Lung (tissue), 12 donors: ENCODE results near the gene EXOC2. TPM values are rescaled to one million over a fixed set of nuclear protein-coding genes. Genes with fewer than 3 reads are reported as not detected.

ENCODE experiments used
- ATAC-seq: fragments of 200-7000 bp; cut with Tn5 transposase; one replicate; pipeline ENCODE4 v1.9.1; 2020; ENCODE audit warnings: moderate number of reproducible peaks; ENCODE audit not compliant: insufficient read depth, low FRiP score
- DNase-seq, 3 donors: peaks; one replicate each; pipeline ENCODE4 v3.0.0-alpha.2; 2013 to 2017
- H3K27ac ChIP-seq, 2 donors: one replicate each; pipeline ENCODE4 v1.5.1; 2013; ENCODE audit warnings: mild to moderate bottlenecking in 2 of 2, moderate library complexity in 2 of 2, control low read depth in 1 of 2, inconsistent platforms in 1 of 2, low read depth in 1 of 2, low read length in 1 of 2
- H3K27me3 ChIP-seq, 3 donors: one replicate each; pipeline ENCODE4 v1.5.1; 2013; ENCODE audit warnings: low read length in 2 of 3; ENCODE audit not compliant: control insufficient read depth in 3 of 3, insufficient read depth in 3 of 3
- H3K36me3 ChIP-seq, 4 donors: one replicate each; pipeline ENCODE4 v1.5.1; 2013; ENCODE audit warnings: low read length in 4 of 4, mild to moderate bottlenecking in 1 of 4, moderate library complexity in 1 of 4; ENCODE audit not compliant: control insufficient read depth in 4 of 4, insufficient read depth in 4 of 4
- H3K4me1 ChIP-seq, 5 donors: one replicate each; pipeline ENCODE4 v1.5.1; 2013; ENCODE audit warnings: low read length in 5 of 5, mild to moderate bottlenecking in 2 of 5, moderate library complexity in 1 of 5; ENCODE audit not compliant: control insufficient read depth in 5 of 5, insufficient read depth in 5 of 5
- H3K4me3 ChIP-seq: one replicate; pipeline ENCODE4 v1.5.1; 2013; ENCODE audit warnings: mild to moderate bottlenecking, control low read depth, moderate library complexity
- H3K9ac ChIP-seq, 2 donors: one replicate each; pipeline ENCODE4 v1.5.1; 2013; ENCODE audit warnings: low read length in 2 of 2, control low read depth in 1 of 2; ENCODE audit not compliant: insufficient read depth in 1 of 2
- H3K9me3 ChIP-seq, 4 donors: one replicate each; pipeline ENCODE4 v1.5.1; 2013; ENCODE audit warnings: low read length in 3 of 4, mild to moderate bottlenecking in 1 of 4, moderate library complexity in 1 of 4; ENCODE audit not compliant: control insufficient read depth in 4 of 4, insufficient read depth in 3 of 4
- WGBS, 2 donors: extraction: QIAGEN DNeasy Blood & Tissue Kit; methylation state at CpG; one replicate each; pipeline ENCODE4 v1.1.7; 2013; 5-methylcytosine and 5-hydroxymethylcytosine counted together
- polyA plus RNA-seq, 2 donors: library from polyadenylated mRNA; stranded (reverse); fragments of 200-250 nt; gene quantifications; one replicate each; pipeline ENCODE4 v1.2.1, GENCODE V29; 2013
- total RNA-seq, 2 donors: library from RNA; depleted of rRNA in 1 of 2; stranded (reverse); fragments of >200 nt in 1 of 2; gene quantifications; one replicate each; pipeline ENCODE4 v1.2.1, GENCODE V29; 2014 to 2021
- TF ChIP-seq, protein P1 (sequence below): IDR thresholded peaks from 2 replicates; pipeline ENCODE4 v1.5.1; 2012; ENCODE audit warnings: mild to moderate bottlenecking; ENCODE audit errors: control extremely low read depth, extremely low read depth
- donor health status: control.
- donor health status: control.
- donor health status: Bipolar disorder and iron deficiency.
- donor health status: healthy.
- donor health status: DM: yes; HTN: yes; CAD: no.

Gene EXOC2
- total and polyA plus RNA-seq, 4 donors: 6.3 to 33.0 (median 12.8) TPM

DNA sequence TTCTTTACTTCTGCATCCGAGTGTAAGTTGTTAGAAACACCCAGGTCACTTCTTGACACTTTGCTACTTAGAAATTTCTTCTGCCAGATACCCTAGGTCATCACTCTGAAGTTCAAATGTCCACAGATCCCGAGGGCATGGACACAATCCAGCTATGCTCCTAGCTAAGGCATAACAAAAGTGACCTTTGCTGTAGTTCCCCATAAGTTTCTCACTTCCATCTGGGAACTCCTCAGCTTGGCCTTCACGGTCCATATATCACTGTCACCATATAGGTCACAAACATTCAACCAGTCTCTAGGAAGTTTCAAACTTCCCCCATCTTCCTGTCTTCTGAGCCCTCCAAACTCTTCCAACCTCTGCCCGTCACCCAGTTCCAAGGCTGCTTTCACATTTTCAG lies 236.1 kb downstream of the EXOC2 start:
- DNase-seq (no peak), ATAC-seq (no peak)
- 75 to 88% methylated on average over 4 of the region's 4 CpGs for WGBS, 2 donors
- no peak overlapping the region for H3K27ac ChIP-seq
- TF ChIP-seq, protein P1, sequence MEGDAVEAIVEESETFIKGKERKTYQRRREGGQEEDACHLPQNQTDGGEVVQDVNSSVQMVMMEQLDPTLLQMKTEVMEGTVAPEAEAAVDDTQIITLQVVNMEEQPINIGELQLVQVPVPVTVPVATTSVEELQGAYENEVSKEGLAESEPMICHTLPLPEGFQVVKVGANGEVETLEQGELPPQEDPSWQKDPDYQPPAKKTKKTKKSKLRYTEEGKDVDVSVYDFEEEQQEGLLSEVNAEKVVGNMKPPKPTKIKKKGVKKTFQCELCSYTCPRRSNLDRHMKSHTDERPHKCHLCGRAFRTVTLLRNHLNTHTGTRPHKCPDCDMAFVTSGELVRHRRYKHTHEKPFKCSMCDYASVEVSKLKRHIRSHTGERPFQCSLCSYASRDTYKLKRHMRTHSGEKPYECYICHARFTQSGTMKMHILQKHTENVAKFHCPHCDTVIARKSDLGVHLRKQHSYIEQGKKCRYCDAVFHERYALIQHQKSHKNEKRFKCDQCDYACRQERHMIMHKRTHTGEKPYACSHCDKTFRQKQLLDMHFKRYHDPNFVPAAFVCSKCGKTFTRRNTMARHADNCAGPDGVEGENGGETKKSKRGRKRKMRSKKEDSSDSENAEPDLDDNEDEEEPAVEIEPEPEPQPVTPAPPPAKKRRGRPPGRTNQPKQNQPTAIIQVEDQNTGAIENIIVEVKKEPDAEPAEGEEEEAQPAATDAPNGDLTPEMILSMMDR: no peak
- H3K4me1 ChIP-seq: peaks cover 0 to 11% (median 0%) of the 10 kb centered on the region in 5 donors
- no peaks in the 10 kb centered on the region for H3K36me3 ChIP-seq
- no peak overlapping the region for H3K9ac ChIP-seq
- peaks cover 0 to 2% (median 0%) of the 10 kb centered on the region in 4 donors for H3K9me3 ChIP-seq
- no peaks in the 10 kb centered on the region for H3K27me3 ChIP-seq
- no peak overlapping the region for H3K4me3 ChIP-seq

DNA sequence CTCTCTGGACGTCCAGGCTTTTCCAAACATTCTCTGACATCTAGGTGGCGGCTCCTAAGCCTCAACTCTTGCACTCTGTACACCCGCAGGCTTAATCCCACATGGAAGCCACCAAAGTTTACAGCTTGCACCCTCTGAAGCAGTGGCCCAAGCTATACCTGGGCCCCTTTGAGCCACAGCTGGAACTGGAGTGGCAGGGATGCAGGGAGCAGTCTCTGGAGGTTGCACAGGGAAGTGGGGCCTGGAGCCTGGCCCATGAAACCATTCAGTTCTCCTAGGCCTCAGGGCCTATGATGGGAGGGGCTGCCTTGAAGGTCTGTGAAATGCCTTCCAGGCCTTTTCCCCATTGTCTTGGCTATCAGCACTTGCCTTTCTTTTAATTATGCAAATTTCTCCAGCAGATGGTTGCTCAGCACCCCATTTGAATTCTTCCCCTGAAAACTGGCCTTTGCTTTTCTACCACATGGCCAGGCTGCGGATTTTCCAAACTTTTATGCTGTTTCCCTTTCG lies 236.5 kb downstream of the EXOC2 start:
- peaks cover 0 to 2% (median 0%) of the 10 kb centered on the region in 4 donors for H3K9me3 ChIP-seq
- no peak for ATAC-seq
- no peak overlapping the region for H3K9ac ChIP-seq
- H3K4me3 ChIP-seq: no peak overlapping the region
- H3K4me1 ChIP-seq: peaks cover 0 to 11% (median 0%) of the 10 kb centered on the region in 5 donors
- no peak overlapping the region for H3K27ac ChIP-seq
- no peaks in the 10 kb centered on the region for H3K36me3 ChIP-seq
- DNase-seq: no peak
- H3K27me3 ChIP-seq: no peaks in the 10 kb centered on the region
- WGBS, 2 donors: 90 to 94% methylated on average over 5 of the region's 5 CpGs
- TF ChIP-seq, protein P1: no peak

DNA sequence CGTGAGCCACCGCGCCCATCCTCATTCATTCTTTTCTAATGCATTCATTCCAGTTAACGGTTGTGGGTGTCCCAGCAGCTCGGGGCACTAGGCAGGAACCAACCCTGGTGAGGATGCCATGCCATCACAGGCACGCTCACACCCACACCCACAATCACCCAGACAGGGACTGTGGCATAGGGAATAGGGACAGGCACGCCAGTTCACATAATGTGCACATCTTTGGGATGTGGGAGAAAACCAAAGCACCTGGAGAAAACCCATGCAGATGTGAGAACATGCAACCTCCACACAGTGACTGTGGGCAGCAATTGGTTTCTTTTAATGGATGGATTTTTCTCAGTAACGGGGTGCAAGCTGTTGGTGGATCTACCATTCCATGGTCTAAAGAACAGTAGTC lies 237.1 kb downstream of the EXOC2 start:
- H3K9me3 ChIP-seq: peaks cover 0 to 2% (median 0%) of the 10 kb centered on the region in 4 donors
- DNase-seq (no peak), ATAC-seq (no peak)
- H3K27ac ChIP-seq: no peak overlapping the region
- peaks cover 0 to 11% (median 0%) of the 10 kb centered on the region in 5 donors for H3K4me1 ChIP-seq
- no peaks in the 10 kb centered on the region for H3K36me3 ChIP-seq
- H3K27me3 ChIP-seq: no peaks in the 10 kb centered on the region
- H3K9ac ChIP-seq: no peak overlapping the region
- TF ChIP-seq, protein P1: no peak
- no peak overlapping the region for H3K4me3 ChIP-seq
- 90 to 94% methylated on average over 8 of the region's 8 CpGs for WGBS, 2 donors
